HG02571 (cell line): ENCODE data around the gene CCDC40.
"Not testable (repeated sequence)": the region's sequence is repeated elsewhere in the genome, so short reads cannot be mapped to it uniquely, and the experiment has no call there.

ENCODE experiments used
- ATAC-seq: cut with Tn5 transposase; IDR thresholded peaks from one replicate; pipeline ENCODE4 v1.9.1; 2021; ENCODE audit warnings: mild to moderate bottlenecking, moderate library complexity; ENCODE audit not compliant: unreplicated experiment

Gene CCDC40

GRCh38 chr17:80035937-80036714 lies at the start of gene CCDC40:
Gene CCDC40, plus strand, starts transcription at chr17:80036642. Its CDS starts 21 bp downstream, at chr17:80036663.
- ATAC-seq = no peak

- no peak for ATAC-seq
These were observed 49.1 kb upstream of the CCDC40 start for GRCh38 chr17:79987187-79987934.

GRCh38 chr17:79987935-79988184 lies 48.6 kb upstream of the CCDC40 start:
- no peak for ATAC-seq

GRCh38 chr17:79988185-79988971 lies 48.1 kb upstream of the CCDC40 start:
- no peak for ATAC-seq

GRCh38 chr17:79989106-79989835 lies 47.2 kb upstream of the CCDC40 start:
- no peak for ATAC-seq

GRCh38 chr17:79990051-79990592 lies 46.3 kb upstream of the CCDC40 start:
- no peak for ATAC-seq

GRCh38 chr17:79990704-79991103 lies 45.7 kb upstream of the CCDC40 start:
- ATAC-seq = no peak

- ATAC-seq = no peak
These were observed 45.1 kb upstream of the CCDC40 start for GRCh38 chr17:79991140-79991923.

GRCh38 chr17:79991924-79992648 lies 44.4 kb upstream of the CCDC40 start:
- no peak for ATAC-seq

GRCh38 chr17:79992649-79993389 lies 43.6 kb upstream of the CCDC40 start:
- no peak for ATAC-seq

GRCh38 chr17:79993390-79994227 lies 42.8 kb upstream of the CCDC40 start:
- ATAC-seq = no peak

GRCh38 chr17:79994228-79994569 lies 42.2 kb upstream of the CCDC40 start:
- not testable (repeated sequence) for ATAC-seq

GRCh38 chr17:79994602-79995001 lies 41.8 kb upstream of the CCDC40 start:
- ATAC-seq = no peak

GRCh38 chr17:79995696-79996095 lies 40.7 kb upstream of the CCDC40 start:
- no peak for ATAC-seq

GRCh38 chr17:79996291-79996690 lies 40.2 kb upstream of the CCDC40 start:
- no peak for ATAC-seq

GRCh38 chr17:79997011-79997660 lies 39.3 kb upstream of the CCDC40 start:
- no peak for ATAC-seq

- no peak for ATAC-seq
These were observed 36.3 kb upstream of the CCDC40 start for GRCh38 chr17:80000136-80000535.
